SU-DHL-6 (cell line): ENCODE measurements around the gene IPCEF1.

ENCODE experiments used
- CTCF ChIP-seq: fragments of 200-600 bp; sonication (generic); IDR thresholded peaks from one replicate; pipeline ENCODE4 v1.5.1; 2017; ENCODE audit warnings: antibody characterized with exemption, mild to moderate bottlenecking, low read length, moderate library complexity; ENCODE audit not compliant: insufficient read depth, poor library complexity, severe bottlenecking
- EZH2phosphoT487 ChIP-seq: fragments of 200-600 bp; sonication (generic), shearing (Covaris generic); conservative IDR thresholded peaks from 2 replicates; pipeline ENCODE4 v1.6.1; 2018; ENCODE audit warnings: mild to moderate bottlenecking, antibody characterized with exemption, low read length, moderate library complexity, mixed read lengths

DNA sequence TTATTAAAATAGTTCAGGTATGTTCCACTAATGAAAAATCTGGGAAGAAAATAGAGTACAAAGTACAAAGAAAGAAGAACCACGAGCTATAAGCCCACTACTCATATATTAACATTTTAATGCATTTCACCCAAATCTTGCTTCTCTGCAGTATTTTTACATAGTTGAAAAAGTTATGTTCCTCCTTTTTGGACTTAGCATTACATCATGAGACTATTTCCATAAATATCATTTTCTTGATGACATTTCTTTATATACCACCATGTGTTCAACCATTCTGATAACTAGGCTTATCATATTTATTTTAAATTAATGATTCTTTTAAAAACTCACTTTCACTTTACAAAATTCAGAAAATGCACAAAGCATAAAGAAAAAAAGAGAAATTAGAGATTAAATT lies 3.0 kb downstream of the IPCEF1 start:
- no peak for TF ChIP-seq CTCF
- no peak for TF ChIP-seq EZH2phosphoT487
